Heart left ventricle (tissue), 16 donors: ENCODE results near the gene AMOTL2. TPM values are rescaled to one million over a fixed set of nuclear protein-coding genes. Genes with fewer than 3 reads are reported as not detected.

Experiments
- ATAC-seq, 4 donors: fragments of 200-7000 bp; cut with Tn5 transposase; one replicate each; pipeline ENCODE4 v1.9.1; 2020 to 2022; ENCODE audit warnings: moderate library complexity in 4 of 4, mild to moderate bottlenecking in 3 of 4, moderate number of reproducible peaks in 1 of 4
- DNase-seq, 5 donors: peaks; one replicate each; pipeline ENCODE4 v3.0.0-alpha.2; 2020
- H3K27ac ChIP-seq, 12 donors: fragments of 200-600 bp; sonication (generic) in 4 of 12; one replicate each; pipeline versions ENCODE4 v1.5.0 to v1.8.0; 2016 to 2022; ENCODE audit warnings: mild to moderate bottlenecking in 2 of 12
- H3K27me3 ChIP-seq, 9 donors: fragments of 200-600 bp; sonication (generic) in 2 of 9; one replicate each; pipeline versions ENCODE4 v1.5.1 to v1.8.0; 2016 to 2022; ENCODE audit warnings: mild to moderate bottlenecking in 3 of 9
- H3K36me3 ChIP-seq, 9 donors: fragments of 200-600 bp; sonication (generic) in 2 of 9; one replicate each; pipeline versions ENCODE4 v1.5.0 to v1.8.0; 2018 to 2022; ENCODE audit warnings: mild to moderate bottlenecking in 2 of 9
- H3K4me1 ChIP-seq, 12 donors: fragments of 200-600 bp; sonication (generic) in 4 of 12; one replicate each; pipeline versions ENCODE4 v1.5.0 to v1.8.0; 2016 to 2022; ENCODE audit warnings: mild to moderate bottlenecking in 3 of 12
- H3K4me3 ChIP-seq, 12 donors: fragments of 200-600 bp; sonication (generic) in 4 of 12; one replicate each; pipeline versions ENCODE4 v1.5.0 to v1.8.0; 2017 to 2022; ENCODE audit warnings: mild to moderate bottlenecking in 9 of 12, moderate library complexity in 4 of 12
- H3K9me3 ChIP-seq, 12 donors: fragments of 200-600 bp; sonication (generic) in 4 of 12; one replicate each; pipeline versions ENCODE4 v1.5.0 to v1.8.0; 2016 to 2022; ENCODE audit warnings: mild to moderate bottlenecking in 1 of 12
- POLR2A ChIP-seq, 2 donors: fragments of 450-650 bp; IDR thresholded peaks; one replicate each; pipeline ENCODE4 v1.6.1; 2017; ENCODE audit warnings: antibody characterized with exemption in 2 of 2, mild to moderate bottlenecking in 2 of 2, moderate library complexity in 2 of 2
- WGBS, 4 donors: extraction: QIAGEN DNeasy Blood & Tissue Kit in 2 of 4; methylation state at CpG; one replicate each; pipeline versions ENCODE4 v1.1.5 to v1.1.7; 2013 to 2018; 5-methylcytosine and 5-hydroxymethylcytosine counted together
- intact Hi-C, 10 donors: fragments of 100-400 bp; cut with DNase I; formaldehyde crosslinking; loops; one replicate each; pipeline versions ENCODE4 v1.11.1 to v1.14.2; 2022
- polyA plus RNA-seq, 2 donors: library from polyadenylated mRNA; stranded (reverse); fragments of 200-250 nt; gene quantifications; one replicate each; pipeline ENCODE4 v1.2.3, GENCODE V29; 2013
- total RNA-seq, 9 donors: library from RNA; depleted of rRNA in 2 of 9; stranded (reverse); fragments of >200 nt in 2 of 9; fragmentation: NEBNext Ultra II Directional in 3 of 9; extraction: Animal tissue kit (Norgen Biotek cat#: 25700) in 3 of 9; gene quantifications; one replicate each; pipeline versions ENCODE4 v1.1.0 to v1.2.4, GENCODE V29; 2016 to 2023
- TF ChIP-seq, protein P1 (sequence below), 12 donors: fragments of 200-600 bp; sonication (generic) in 4 of 12; IDR thresholded peaks; one replicate each; pipeline versions ENCODE4 v1.5.0 to v1.8.0; 2018 to 2022; ENCODE audit warnings: antibody characterized with exemption in 12 of 12, mild to moderate bottlenecking in 5 of 12
- donor health status: ischemic (EF 13 %, LVEDD 7.1; RV severe dilation, severe dysfunction).
- donor health status: healthy with polysubstance abuse.
- donor health status: DM: no; HTN: yes; CAD: no.
- donor health status: DM: no; HTN: no; CAD: no.
- donor health status: ischemic (EF 25% LVEDD 6.9; RV normal size, moderate dysfunction).
- donor health status: ischemic (EF 25% LVEDD 5.7; RV mildly dilated, moderate dysfunction).
- donor health status: healthy.
- donor health status: DM: yes; HTN: yes; CAD: no.
- donor health status: ischemic (EF 35%, LVEDD 5.7; RV mildly dilated, moderate dysfunction).
- donor health status: nonischemic (EF 11% LVEDD 7.7; RV severe dilation, severe dysfunction).
- donor health status: DM: yes; HTN: yes; CAD: no.
- donor health status: PGD.
- donor health status: ischemic (EF 29% LVEDD 5.4; RV normal size, mild dysfunction).
- donor health status: nonischemic (EF 23%, LVEDD 6.1; RV moderate dilation, normal function).

AMOTL2 gene
- total and polyA plus RNA-seq, 11 donors: 19.0 to 109 (median 48.9) TPM

DNA sequence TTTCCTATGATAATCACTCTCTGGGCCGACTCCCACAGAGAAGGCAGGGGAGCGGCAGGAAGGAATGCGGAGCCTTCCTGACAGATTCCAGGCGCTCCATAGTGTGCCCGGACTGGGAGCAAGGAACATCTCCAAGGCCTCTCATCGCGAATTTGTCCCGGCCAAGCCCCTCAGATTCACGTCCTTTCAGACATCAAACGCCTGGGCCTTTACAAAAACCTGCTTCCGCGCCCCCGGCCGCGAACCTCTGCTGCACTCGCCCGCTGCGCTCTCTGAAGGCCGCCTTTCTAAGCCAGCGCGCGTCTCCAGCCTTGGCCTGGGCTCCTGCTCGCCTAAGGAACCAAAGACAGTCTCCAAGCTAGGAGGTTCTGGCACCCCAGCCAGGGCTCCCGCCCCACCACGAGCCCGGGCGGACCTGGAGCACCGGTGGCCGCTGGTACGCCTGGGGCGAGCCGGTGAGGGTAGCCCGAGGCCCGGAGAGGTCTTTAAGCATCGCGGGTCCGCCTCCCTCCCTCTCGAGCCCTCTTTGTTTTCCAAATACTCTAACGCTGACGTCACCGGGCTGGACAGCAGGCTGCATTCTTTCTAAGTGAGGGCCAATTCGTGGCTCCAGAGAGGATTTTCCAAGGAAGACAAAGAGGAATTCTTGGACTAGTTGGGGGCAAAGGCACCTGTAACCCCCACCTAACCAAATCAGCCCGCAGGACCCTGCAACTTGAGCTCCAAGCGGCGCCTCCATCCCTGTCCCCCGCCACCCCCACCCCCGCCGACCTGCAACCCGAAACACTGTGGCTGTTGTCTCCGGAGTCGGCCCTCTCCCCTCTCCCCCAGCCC lies 759 bp downstream of the AMOTL2 start:
- H3K27ac ChIP-seq: peak overlapping the region; percentile 96 to 100 (median 98)
- TF ChIP-seq, protein P1, sequence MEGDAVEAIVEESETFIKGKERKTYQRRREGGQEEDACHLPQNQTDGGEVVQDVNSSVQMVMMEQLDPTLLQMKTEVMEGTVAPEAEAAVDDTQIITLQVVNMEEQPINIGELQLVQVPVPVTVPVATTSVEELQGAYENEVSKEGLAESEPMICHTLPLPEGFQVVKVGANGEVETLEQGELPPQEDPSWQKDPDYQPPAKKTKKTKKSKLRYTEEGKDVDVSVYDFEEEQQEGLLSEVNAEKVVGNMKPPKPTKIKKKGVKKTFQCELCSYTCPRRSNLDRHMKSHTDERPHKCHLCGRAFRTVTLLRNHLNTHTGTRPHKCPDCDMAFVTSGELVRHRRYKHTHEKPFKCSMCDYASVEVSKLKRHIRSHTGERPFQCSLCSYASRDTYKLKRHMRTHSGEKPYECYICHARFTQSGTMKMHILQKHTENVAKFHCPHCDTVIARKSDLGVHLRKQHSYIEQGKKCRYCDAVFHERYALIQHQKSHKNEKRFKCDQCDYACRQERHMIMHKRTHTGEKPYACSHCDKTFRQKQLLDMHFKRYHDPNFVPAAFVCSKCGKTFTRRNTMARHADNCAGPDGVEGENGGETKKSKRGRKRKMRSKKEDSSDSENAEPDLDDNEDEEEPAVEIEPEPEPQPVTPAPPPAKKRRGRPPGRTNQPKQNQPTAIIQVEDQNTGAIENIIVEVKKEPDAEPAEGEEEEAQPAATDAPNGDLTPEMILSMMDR (IDR thresholded peaks at IDR 0.05): no peak
- TF ChIP-seq POLR2A (IDR thresholded peaks at IDR 0.05): peak in 1 of 2 donors; percentile 42
- DNase-seq (peak; percentile 87 to 92 (median 90)), ATAC-seq (peak; percentile 54 to 75 (median 70))
- no peaks in the 10 kb centered on the region for H3K9me3 ChIP-seq
- peaks cover 0 to 17% (median 0%) of the 10 kb centered on the region in 9 donors for H3K27me3 ChIP-seq
- 1 to 4% (median 2%) methylated on average over 33 to 51 of the region's 51 CpGs for WGBS, 4 donors
- intact Hi-C loops: loop anchor here in 9 of 10 donors (1.0 to 10.0 kb wide), 7 partner anchors 9 to 159 kb away; no protein-coding TSS in a partner anchor
- peaks cover 0 to 36% (median 31%) of the 10 kb centered on the region in 9 donors for H3K36me3 ChIP-seq
- peak overlapping the region; percentile 61 to 98 (median 76) for H3K4me3 ChIP-seq
- peaks cover 28 to 70% (median 54%) of the 10 kb centered on the region in 12 donors for H3K4me1 ChIP-seq

DNA sequence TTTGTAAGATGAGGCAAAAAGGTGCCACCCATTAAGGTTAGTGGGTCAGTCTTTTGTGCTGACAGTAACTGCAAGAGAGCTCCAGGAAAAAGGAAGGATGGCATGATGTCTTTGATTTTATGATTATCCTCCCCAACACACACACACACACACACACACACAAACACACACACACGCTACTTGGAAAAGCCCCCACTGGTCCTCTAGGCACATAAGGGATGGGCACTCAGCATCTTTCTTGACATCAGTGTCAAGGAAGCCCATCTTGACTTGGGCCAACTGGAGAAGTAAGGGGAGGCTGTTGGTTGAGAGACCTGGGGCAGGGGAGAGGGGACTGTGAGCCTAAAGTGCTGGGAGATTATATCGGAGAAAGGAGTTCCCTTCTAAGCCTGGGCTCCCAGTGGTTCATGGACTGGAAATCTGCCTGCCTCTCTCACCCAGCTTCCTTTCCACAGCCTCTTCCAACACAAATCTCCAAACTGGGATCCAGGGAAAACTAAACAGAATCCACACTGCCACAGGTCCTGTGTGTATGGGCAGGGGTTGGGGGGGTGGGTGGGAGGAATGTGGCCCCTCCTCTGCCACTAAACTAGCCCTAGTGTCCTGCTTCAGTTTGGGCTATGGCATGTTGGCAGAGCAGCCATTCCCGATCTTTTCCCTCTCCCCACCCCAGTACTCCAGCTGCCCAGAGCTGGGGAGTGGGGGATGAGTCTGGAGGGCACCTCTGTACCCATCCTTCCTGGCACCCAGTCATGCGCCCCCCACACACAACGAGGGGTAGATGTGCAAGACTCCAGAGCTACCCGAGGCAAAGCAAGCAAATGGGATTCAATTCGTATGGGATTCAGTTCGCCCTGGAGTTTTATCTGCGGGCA lies 1.6 kb downstream of the AMOTL2 start:
- Histone ChIP-seq H3K4me1 (peaks cover 32 to 71% (median 60%) of the 10 kb centered on the region in 12 donors), H3K27ac (peak overlapping the region; percentile 96 to 100 (median 98)), H3K9me3 (no peaks in the 10 kb centered on the region), H3K4me3 (peak overlapping the region; percentile 61 to 98 (median 76)), H3K36me3 (peaks cover 0 to 45% (median 36%) of the 10 kb centered on the region in 9 donors), H3K27me3 (peaks cover 0 to 17% (median 0%) of the 10 kb centered on the region in 9 donors)
- WGBS, 4 donors: 1 to 13% (median 10%) methylated on average over 8 to 9 of the region's 9 CpGs
- ATAC-seq (no peak), DNase-seq (no peak)
- TF ChIP-seq, protein P1 (IDR thresholded peaks at IDR 0.05): no peak
- TF ChIP-seq POLR2A (IDR thresholded peaks at IDR 0.05): no peak
- intact Hi-C loops: loop anchor here in 6 of 10 donors (1.0 to 10.0 kb wide), 3 partner anchors 59 to 158 kb away; no protein-coding TSS in a partner anchor

DNA sequence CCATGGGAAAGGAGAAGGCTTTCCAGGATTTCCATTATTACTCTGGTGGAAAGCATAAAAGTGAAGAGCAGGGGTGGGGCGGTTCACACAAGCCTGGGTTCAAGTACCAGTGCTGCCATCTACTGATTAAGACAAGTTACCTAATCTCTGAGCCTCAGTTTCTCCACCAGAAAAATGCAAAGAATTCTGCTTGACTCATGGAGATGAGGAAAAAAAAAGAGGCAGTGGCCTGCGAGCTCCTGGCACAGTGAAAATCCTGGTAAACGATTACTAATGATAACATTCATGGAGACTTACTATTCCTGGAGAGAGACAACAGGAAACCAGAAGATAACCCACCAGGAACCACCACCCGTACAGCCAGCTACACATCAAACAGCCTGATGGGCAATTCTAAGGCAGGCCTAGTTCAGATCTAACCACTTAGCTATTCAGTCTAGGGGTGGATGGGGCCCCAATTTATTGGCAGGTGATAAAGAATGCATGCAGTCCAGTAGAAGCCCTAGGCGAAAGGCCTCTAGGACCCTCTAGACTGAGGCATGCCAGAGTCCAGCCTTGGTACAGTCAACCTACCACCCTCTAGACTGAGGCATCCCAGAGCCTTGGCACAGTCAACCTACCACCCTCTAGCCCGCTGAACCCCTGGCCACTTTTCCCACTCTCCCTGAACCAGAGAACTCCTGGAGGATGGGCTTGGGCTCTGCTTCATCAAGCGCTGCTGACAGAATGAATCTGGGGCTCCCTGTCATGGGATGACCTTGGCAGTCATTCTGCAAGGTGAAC lies 2.5 kb downstream of the AMOTL2 start:
- WGBS, 4 donors: 27 to 39% (median 35%) methylated on average over 7 of the region's 7 CpGs

More for the DNA sequence above, 2.5 kb downstream of the AMOTL2 start:
- Histone ChIP-seq H3K27ac (peak overlapping the region; percentile 54 to 100 (median 98)), H3K4me1 (peaks cover 32 to 78% (median 66%) of the 10 kb centered on the region in 12 donors), H3K9me3 (no peaks in the 10 kb centered on the region), H3K4me3 (peak overlapping the region in 11 of 12 donors; percentile 3 to 98 (median 79)), H3K36me3 (peaks cover 0 to 54% (median 45%) of the 10 kb centered on the region in 9 donors), H3K27me3 (peaks cover 0 to 17% (median 0%) of the 10 kb centered on the region in 9 donors)
- intact Hi-C loops: loop anchor here in 5 of 10 donors (5.0 to 10.0 kb wide), 2 partner anchors 91 to 157 kb away; no protein-coding TSS in a partner anchor
- ATAC-seq (no peak), DNase-seq (peak in 1 of 5 donors; percentile 16)
- TF ChIP-seq, protein P1 (IDR thresholded peaks at IDR 0.05): peak in 4 of 12 donors; percentile 6 to 27 (median 13)
- TF ChIP-seq POLR2A (IDR thresholded peaks at IDR 0.05): no peak
